ENCODE data around the gene SPIRE1.
"Not testable (repeated sequence)": the region's sequence is repeated elsewhere in the genome, so short reads cannot be mapped to it uniquely, and the experiment has no call there.

The SPIRE1 gene

DNA sequence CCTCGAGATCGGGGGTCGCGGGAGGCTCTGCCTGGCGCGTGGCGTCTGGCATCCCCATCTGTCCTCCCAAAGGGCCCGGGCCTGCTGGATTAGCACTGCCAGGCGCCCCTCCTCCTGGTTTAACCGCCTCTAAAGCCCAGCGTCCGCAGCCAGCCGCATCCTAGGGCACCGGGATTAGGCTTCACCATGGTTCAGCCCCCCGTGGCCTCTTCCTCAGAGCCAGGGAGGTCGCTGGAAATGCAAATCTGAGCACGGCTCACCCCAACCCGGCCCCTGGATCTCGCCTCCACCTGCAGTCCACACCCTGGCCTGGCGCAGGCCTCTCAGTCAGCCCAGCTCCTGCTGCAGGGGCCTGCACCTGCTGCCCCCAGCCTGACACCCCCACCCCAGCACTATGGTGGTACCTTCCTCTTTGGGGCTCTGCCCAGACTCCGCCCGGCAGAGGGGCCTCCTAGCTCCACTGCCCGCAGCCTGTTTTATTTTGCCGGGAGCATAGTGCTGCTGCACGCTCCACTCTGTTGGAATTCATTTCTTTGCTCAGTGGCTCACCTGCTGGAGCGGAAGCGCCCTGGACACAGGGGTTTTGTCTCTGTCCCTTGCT lies 237.0 kb downstream of the SPIRE1 start (continued):
- TF ChIP-seq, protein P1, sequence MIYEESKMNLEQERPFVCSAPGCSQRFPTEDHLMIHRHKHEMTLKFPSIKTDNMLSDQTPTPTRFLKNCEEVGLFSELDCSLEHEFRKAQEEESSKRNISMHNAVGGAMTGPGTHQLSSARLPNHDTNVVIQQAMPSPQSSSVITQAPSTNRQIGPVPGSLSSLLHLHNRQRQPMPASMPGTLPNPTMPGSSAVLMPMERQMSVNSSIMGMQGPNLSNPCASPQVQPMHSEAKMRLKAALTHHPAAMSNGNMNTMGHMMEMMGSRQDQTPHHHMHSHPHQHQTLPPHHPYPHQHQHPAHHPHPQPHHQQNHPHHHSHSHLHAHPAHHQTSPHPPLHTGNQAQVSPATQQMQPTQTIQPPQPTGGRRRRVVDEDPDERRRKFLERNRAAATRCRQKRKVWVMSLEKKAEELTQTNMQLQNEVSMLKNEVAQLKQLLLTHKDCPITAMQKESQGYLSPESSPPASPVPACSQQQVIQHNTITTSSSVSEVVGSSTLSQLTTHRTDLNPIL (CRISPR knock-in tag; IDR thresholded peaks at IDR 0.05; ENCODE audit: low read depth) = no peak
- no peak for TF ChIP-seq ZFP30 (CRISPR knock-in tag; IDR thresholded peaks at IDR 0.05)
- no peak for TF ChIP-seq CSRNP3 (CRISPR knock-in tag; IDR thresholded peaks at IDR 0.05)

- TF ChIP-seq PPARA (CRISPR knock-in tag; IDR thresholded peaks at IDR 0.05; ENCODE audit: borderline replicate concordance) (no peak), ESRRG (CRISPR knock-in tag; IDR thresholded peaks at IDR 0.05) (no peak), TOX (CRISPR knock-in tag; IDR thresholded peaks at IDR 0.05; ENCODE audit: borderline replicate concordance) (no peak), CSRNP3 (CRISPR knock-in tag; IDR thresholded peaks at IDR 0.05) (no peak)
- no peak for ATAC-seq
Observed at GRCh38 chr18:12417687-12418086, 240.2 kb downstream of the SPIRE1 start.

DNA sequence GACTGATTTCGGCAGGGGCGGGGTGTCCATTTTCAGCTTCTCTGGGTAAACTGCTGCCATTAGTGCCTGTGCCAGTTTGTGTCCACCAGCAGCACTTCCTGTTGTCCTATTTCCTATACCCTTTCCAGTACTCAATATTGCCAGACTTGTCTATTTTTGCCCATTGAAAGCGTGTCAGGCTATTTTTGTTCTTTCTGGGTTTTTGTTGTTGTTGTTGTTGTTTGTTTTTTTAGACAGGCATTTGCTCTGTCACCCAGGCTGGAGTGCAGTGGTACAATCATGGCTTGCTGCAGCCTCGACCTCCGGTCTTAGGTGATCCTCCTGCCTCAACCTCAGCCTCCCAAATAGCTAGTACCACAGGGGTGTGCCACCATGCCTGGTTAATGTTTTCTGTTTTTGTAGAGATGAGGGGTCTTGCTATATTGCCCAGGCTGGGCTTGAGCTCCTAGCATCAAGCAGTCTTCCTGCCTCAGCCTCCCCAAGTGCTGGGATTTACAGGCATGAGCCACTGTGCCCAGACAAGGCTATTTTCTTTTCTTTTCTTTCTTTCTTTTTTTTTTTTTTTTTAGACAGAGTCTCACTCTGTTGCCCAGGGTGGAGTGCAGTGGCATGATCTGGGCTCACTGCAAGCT lies 241.7 kb downstream of the SPIRE1 start:
- TF ChIP-seq ZNF8 (CRISPR knock-in tag; IDR thresholded peaks at IDR 0.05) = no peak
- no peak for TF ChIP-seq RARB (CRISPR knock-in tag; IDR thresholded peaks at IDR 0.05)
- TF ChIP-seq ZC3H10 (CRISPR knock-in tag; IDR thresholded peaks at IDR 0.05) = no peak
- no peak for TF ChIP-seq OSR1 (CRISPR knock-in tag; IDR thresholded peaks at IDR 0.05)
- TF ChIP-seq ZFP30 (CRISPR knock-in tag; IDR thresholded peaks at IDR 0.05) = no peak
- no peak for TF ChIP-seq ZNF70 (CRISPR knock-in tag; IDR thresholded peaks at IDR 0.05)
- no peak for ATAC-seq

DNA sequence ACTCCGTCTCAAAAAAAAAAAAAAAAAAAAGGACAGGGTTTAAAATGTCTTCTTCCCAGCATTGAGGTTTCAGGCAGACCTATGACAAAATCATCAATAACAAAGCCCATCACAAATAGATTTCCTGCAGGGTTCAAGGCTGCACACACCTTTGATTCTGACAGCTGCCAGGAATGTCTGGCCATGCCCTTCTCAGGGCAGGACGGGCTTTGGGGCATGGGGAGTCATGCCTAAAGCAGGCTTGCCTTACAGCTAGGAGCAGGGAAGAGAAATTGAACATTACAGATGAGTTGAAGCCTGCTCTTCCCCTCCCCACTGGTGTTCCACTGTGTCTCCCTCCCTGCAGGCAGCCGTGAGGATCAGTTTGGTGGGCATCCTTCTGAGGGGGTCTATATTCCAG lies 246.5 kb downstream of the SPIRE1 start:
- TF ChIP-seq TSHZ2 (CRISPR knock-in tag; IDR thresholded peaks at IDR 0.05) = no peak
- TF ChIP-seq SNAI2 (CRISPR knock-in tag; IDR thresholded peaks at IDR 0.05) = no peak
- TF ChIP-seq GLIS3 (CRISPR knock-in tag; IDR thresholded peaks at IDR 0.05) = no peak
- no peak for ATAC-seq

DNA sequence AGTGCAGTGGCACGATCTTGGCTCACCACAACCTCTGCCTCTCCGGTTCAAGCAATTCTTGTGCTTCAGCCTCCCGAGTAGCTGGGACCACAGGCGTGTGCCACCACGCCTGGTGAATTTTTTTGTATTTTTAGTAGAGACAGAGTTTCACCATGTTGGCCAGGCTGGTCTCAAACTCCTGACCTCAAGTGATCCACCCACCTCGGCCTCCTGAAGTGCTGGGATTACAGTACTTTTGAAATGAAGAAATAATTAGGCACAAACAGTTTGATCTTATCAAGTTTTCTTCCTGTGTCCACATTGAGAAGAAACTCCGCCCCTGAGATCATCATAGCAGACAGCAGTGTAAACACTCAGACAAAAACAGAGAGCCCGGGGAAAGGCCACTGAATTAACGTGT lies 247.2 kb downstream of the SPIRE1 start:
- not testable (repeated sequence) for ATAC-seq

GRCh38 chr18:12410081-12410481 lies 247.8 kb downstream of the SPIRE1 start:
- no peak for ATAC-seq
- TF ChIP-seq CSRNP3 (CRISPR knock-in tag; IDR thresholded peaks at IDR 0.05) = no peak
